Measurements from ENCODE around the gene LYPD5.
"Not testable (repeated sequence)": the region's sequence is repeated elsewhere in the genome, so short reads cannot be mapped to it uniquely, and the experiment has no call there.

Gene LYPD5

DNA sequence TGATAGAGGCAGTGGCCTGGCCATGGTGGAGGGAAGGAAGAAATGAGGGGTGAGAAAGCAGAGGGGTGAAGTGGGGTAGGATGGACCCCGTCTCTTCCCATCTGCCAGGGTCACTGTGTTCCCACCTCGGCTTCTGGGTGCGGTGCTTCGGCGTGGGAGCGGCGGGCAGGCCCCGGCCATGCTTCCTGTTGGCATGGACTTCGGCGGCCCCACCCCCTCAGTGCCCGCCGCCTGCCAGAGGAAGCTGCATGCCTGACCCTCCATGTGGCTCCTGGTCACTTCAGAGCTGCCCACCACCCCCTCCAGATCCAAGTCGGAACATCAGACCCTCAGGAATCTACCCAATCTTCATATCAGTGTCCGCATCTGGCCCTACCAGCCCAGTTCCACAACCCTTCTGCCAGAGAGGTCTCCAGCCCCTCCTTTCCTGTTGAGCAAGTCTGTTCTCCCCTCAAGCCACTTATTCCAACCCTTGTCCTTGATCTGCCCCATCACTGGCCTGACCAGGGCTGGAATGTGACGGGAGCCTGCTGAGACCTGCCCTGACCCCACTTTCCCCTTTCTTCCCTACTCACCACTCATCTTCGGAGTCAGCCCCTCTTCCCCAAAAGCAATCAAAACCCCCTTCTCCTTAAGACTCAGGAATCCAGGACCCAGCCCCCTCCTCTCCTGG, 23.0 kb downstream of the LYPD5 start:
- Mint-ChIP-seq H3K4me1 (peaks cover 83% of the 10 kb centered on the region), H3K27ac (peak overlapping the region; percentile 91), H3K36me3 (peaks cover 17% of the 10 kb centered on the region), H3K4me3 (peak overlapping the region; percentile 80), H3K27me3 (no peaks in the 10 kb centered on the region), H3K9me3 (no peaks in the 10 kb centered on the region)
- DNase-seq: no peak
- CTCF ChIA-PET: interaction anchor here (0.9 to 11.0 kb wide), 7 partner anchors 9 to 111 kb away, joined by 3 to 162 read pairs (median 7); no protein-coding TSS in a partner anchor

GRCh38 chr19:43778651-43779050, 23.6 kb downstream of the LYPD5 start:
- H3K27me3 Mint-ChIP-seq: no peaks in the 10 kb centered on the region
- H3K4me1 Mint-ChIP-seq: peaks cover 77% of the 10 kb centered on the region
- DNase-seq: no peak
- H3K4me3 Mint-ChIP-seq: peak overlapping the region; percentile 80
- peak overlapping the region; percentile 91 for H3K27ac Mint-ChIP-seq
- H3K9me3 Mint-ChIP-seq: no peaks in the 10 kb centered on the region
- peaks cover 17% of the 10 kb centered on the region for H3K36me3 Mint-ChIP-seq
- CTCF ChIA-PET: interaction anchor here (2.0 to 11.0 kb wide), 4 partner anchors 13 to 110 kb away, joined by 7 to 162 read pairs (median 13); no protein-coding TSS in a partner anchor

DNA sequence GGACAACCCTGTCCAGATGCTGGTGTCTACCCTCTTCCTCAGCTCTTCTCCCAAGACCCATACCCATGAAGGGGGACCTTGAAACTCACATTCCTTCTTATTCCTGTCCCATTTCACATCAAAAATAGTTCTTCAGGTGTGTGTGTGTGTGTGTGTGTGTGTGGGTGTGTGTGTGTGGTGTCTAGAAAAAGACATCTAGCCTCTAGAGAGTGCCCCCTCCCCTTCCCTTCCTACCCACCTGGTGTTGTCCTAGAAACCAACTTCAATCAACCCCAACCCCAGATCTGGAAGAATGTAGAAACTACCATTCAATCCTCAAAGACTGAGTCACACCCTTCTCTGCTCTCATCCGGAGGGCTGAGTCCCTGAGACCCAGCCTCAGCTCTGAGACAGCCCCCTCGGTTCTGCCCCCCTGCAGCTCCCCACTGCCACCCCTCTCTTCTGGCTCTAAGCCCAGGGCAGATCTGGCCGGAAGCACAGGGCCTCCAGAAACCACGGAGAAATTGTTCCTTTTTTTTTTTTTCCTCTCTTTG, 25.0 kb downstream of the LYPD5 start:
- Mint-ChIP-seq H3K36me3 (peaks cover 25% of the 10 kb centered on the region), H3K4me1 (peaks cover 64% of the 10 kb centered on the region), H3K27ac (peak overlapping the region; percentile 91), H3K9me3 (no peaks in the 10 kb centered on the region), H3K27me3 (no peaks in the 10 kb centered on the region), H3K4me3 (peak overlapping the region; percentile 80)
- CTCF ChIA-PET: interaction anchor here (2.0 to 11.0 kb wide), 3 partner anchors 12 to 109 kb away, joined by 7 to 162 read pairs (median 9); no protein-coding TSS in a partner anchor
- peak; percentile 61 for DNase-seq

GRCh38 chr19:43776286-43776685, 26.0 kb downstream of the LYPD5 start:
- Mint-ChIP-seq H3K4me1 (peaks cover 54% of the 10 kb centered on the region), H3K27ac (peak overlapping the region; percentile 52), H3K27me3 (no peaks in the 10 kb centered on the region), H3K36me3 (peaks cover 25% of the 10 kb centered on the region), H3K4me3 (no peak overlapping the region), H3K9me3 (no peaks in the 10 kb centered on the region)
- peak; percentile 34 for DNase-seq
- CTCF ChIA-PET: interaction anchor here (11.0 kb wide), 1 partner anchor 11 kb away, joined by 162 read pairs; no protein-coding TSS in a partner anchor

DNA sequence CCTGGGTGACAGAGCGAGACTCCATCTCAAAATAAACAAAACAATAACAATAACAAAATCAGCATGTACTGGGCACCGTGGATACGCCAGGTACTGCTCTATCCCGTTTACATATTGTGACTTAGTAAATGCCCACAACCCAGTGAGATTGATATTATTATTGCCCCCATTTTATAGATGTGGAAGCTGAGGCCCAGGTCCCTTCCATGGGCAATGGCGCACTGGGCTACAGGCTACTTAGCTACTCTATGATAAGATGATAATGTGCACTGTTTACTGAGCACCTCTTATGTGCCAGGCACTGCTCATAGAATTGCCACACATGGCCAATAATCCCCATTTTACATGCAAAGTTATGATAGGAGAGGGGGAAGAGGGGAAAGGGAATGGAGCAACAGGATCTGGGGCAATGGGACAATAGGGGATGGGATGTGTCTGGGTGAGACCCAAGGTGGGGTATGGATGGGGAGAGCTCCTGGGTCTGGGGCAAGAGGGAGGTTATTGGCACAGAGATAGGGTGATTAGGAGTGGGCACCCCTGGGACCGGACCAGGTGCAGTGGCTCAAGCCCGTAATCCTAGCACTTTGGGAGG, 26.9 kb downstream of the LYPD5 start:
- peaks cover 30% of the 10 kb centered on the region for H3K36me3 Mint-ChIP-seq
- CTCF ChIA-PET: interaction anchor here (11.0 kb wide), 1 partner anchor 10 kb away, joined by 162 read pairs; no protein-coding TSS in a partner anchor
- peak overlapping the region; percentile 13 for H3K27ac Mint-ChIP-seq
- H3K4me1 Mint-ChIP-seq: peaks cover 47% of the 10 kb centered on the region
- no peaks in the 10 kb centered on the region for H3K9me3 Mint-ChIP-seq
- no peak for DNase-seq
- H3K27me3 Mint-ChIP-seq: no peaks in the 10 kb centered on the region
- no peak overlapping the region for H3K4me3 Mint-ChIP-seq

DNA sequence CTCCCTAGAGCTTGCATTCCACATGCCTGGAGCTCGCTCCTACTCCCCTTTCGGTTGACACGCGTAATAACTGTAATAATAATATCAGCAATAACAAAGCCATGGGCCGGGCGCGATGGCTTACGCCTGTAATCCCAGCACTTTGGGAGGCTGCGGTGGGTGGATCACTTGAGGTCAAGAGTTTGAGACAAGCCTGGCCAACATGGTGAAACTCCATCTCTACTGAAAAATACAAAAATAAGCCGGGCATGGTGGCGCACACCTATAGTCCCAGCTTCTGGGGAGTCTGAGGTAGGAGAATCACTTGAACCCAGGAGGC, 27.3 kb downstream of the LYPD5 start:
- Mint-ChIP-seq H3K4me1 (peaks cover 44% of the 10 kb centered on the region), H3K36me3 (peaks cover 35% of the 10 kb centered on the region)
- not testable (repeated sequence) for H3K27me3 Mint-ChIP-seq, DNase-seq, H3K9me3 Mint-ChIP-seq, H3K4me3 Mint-ChIP-seq, H3K27ac Mint-ChIP-seq
- CTCF ChIA-PET: interaction anchor here (11.0 kb wide), 1 partner anchor 9 kb away, joined by 162 read pairs; no protein-coding TSS in a partner anchor

- CTCF ChIA-PET: no interaction called here
- Mint-ChIP-seq H3K4me3 (no peak overlapping the region), H3K27ac (no peak overlapping the region), H3K9me3 (no peaks in the 10 kb centered on the region), H3K36me3 (peaks cover 38% of the 10 kb centered on the region), H3K4me1 (peaks cover 39% of the 10 kb centered on the region), H3K27me3 (no peaks in the 10 kb centered on the region)
- no peak for DNase-seq
Observed at GRCh38 chr19:43774103-43774939, 27.9 kb downstream of the LYPD5 start.

GRCh38 chr19:43773725-43774102, 28.5 kb downstream of the LYPD5 start:
- CTCF ChIA-PET: no interaction called here
- Mint-ChIP-seq H3K27me3 (no peaks in the 10 kb centered on the region), H3K4me3 (no peak overlapping the region), H3K4me1 (peaks cover 34% of the 10 kb centered on the region), H3K36me3 (peaks cover 43% of the 10 kb centered on the region), H3K9me3 (no peaks in the 10 kb centered on the region), H3K27ac (no peak overlapping the region)
- no peak for DNase-seq

DNA sequence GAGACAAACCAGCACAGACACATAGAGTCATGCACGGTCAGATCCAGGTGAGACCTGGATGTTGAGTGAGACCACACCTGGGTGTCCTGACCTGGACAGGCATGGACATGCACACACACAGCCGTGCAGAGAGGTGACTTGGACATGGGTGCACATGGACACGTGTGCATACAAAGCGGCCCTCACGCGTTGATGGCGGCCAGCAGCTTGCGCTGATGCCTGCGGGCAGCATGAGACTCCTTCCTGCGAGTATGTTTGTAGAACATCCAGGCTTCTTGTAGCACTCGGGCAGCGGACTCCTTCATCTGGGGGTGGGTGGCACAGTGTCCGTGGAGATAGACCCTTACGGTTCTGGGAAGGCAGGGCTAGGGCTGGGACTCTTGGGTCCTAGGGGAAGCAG, 33.0 kb downstream of the LYPD5 start:
- Mint-ChIP-seq H3K4me1 (peaks cover 36% of the 10 kb centered on the region), H3K4me3 (no peak overlapping the region), H3K27me3 (no peaks in the 10 kb centered on the region), H3K27ac (no peak overlapping the region), H3K9me3 (no peaks in the 10 kb centered on the region), H3K36me3 (peaks cover 53% of the 10 kb centered on the region)
- CTCF ChIA-PET: interaction anchor here (1.3 to 7.7 kb wide), 4 partner anchors 11 to 24 kb away, joined by 5 to 162 read pairs (median 56); partner anchors contain the start of genes KCNN4 and SMG9
- DNase-seq: no peak

DNA sequence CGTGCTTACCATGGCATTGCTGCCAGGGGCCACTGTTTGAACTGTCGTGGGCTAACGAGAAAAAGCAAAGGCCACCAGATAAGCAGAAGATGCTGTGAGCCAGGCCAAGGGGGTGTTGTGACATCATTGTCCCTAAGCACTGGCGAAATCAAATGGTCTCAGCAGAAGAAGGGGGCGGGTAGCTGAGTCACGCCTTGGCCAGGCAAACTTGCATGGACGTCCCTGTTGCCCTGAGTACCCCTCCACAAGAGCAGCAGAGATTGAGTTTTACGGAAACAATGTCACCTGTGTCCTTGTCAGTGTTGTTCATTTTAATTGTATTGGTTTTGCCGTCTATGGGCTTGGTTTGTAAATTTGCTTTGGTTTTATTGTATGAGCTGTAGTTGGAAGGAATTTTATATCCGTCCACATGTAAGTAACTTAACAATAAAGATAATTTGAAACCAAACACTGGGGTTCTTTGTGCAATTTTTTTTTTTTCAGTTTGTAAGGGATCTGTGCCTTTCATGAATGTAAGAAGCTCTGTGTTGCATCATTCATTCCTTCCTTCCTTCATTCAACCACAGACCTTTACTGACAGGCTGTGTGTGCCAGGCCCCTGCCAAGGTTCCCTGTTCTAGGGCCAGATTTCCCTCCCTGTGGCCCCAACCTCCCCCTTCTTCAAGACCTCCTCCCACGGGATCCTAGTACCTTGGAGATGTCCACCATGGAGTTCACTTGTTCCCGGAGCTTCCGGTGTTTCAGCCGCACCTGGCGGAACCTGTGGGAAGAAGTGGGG, 33.8 kb downstream of the LYPD5 start:
- CTCF ChIA-PET: interaction anchor here (0.5 to 7.7 kb wide), 6 partner anchors 12 to 100 kb away, joined by 3 to 162 read pairs (median 24); partner anchors contain the start of genes KCNN4 and SMG9
- H3K27me3 Mint-ChIP-seq: no peaks in the 10 kb centered on the region
- no peak overlapping the region for H3K27ac Mint-ChIP-seq
- H3K4me1 Mint-ChIP-seq: peaks cover 41% of the 10 kb centered on the region
- H3K9me3 Mint-ChIP-seq: no peaks in the 10 kb centered on the region
- peaks cover 51% of the 10 kb centered on the region for H3K36me3 Mint-ChIP-seq
- no peak overlapping the region for H3K4me3 Mint-ChIP-seq
- DNase-seq: peak; percentile 14

GRCh38 chr19:43767818-43768217, 34.4 kb downstream of the LYPD5 start:
- H3K9me3 Mint-ChIP-seq: no peaks in the 10 kb centered on the region
- peaks cover 48% of the 10 kb centered on the region for H3K4me1 Mint-ChIP-seq
- peak overlapping the region; percentile 45 for H3K27ac Mint-ChIP-seq
- no peaks in the 10 kb centered on the region for H3K27me3 Mint-ChIP-seq
- CTCF ChIA-PET: interaction anchor here (0.5 to 7.7 kb wide), 6 partner anchors 12 to 99 kb away, joined by 3 to 162 read pairs (median 30); partner anchors contain the start of genes KCNN4, PLAUR and SMG9
- no peak overlapping the region for H3K4me3 Mint-ChIP-seq
- H3K36me3 Mint-ChIP-seq: peaks cover 47% of the 10 kb centered on the region
- DNase-seq: no peak

- DNase-seq: no peak
- peaks cover 52% of the 10 kb centered on the region for H3K4me1 Mint-ChIP-seq
- no peaks in the 10 kb centered on the region for H3K9me3 Mint-ChIP-seq
- H3K4me3 Mint-ChIP-seq: no peak overlapping the region
- H3K27ac Mint-ChIP-seq: peak overlapping the region; percentile 91
- H3K27me3 Mint-ChIP-seq: no peaks in the 10 kb centered on the region
- CTCF ChIA-PET: interaction anchor here (1.7 to 7.7 kb wide), 5 partner anchors 13 to 98 kb away, joined by 7 to 162 read pairs (median 44); partner anchors contain the start of genes KCNN4, PLAUR and SMG9
- H3K36me3 Mint-ChIP-seq: peaks cover 47% of the 10 kb centered on the region
Observed at GRCh38 chr19:43767316-43767715, 34.9 kb downstream of the LYPD5 start.

DNA sequence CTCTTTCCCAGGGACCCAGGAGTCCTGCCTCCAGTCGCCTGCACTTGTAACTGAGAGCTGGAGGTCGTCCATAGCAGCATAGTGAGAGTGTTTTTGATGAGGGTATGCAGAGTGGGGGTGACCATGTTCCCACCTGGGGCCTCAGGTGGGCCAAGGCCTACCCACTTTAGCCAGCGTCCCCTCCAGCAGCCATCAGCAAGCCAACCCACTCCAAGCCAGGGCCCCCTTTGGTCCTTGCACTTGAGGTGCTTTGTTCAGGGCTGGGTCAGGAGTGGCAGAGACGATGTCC, 35.5 kb downstream of the LYPD5 start:
- H3K4me1 Mint-ChIP-seq: peaks cover 52% of the 10 kb centered on the region
- DNase-seq: no peak

More for the DNA sequence above, 35.5 kb downstream of the LYPD5 start:
- H3K27me3 Mint-ChIP-seq: no peaks in the 10 kb centered on the region
- no peaks in the 10 kb centered on the region for H3K9me3 Mint-ChIP-seq
- H3K27ac Mint-ChIP-seq: peak overlapping the region; percentile 91
- H3K4me3 Mint-ChIP-seq: peak overlapping the region; percentile 37
- peaks cover 47% of the 10 kb centered on the region for H3K36me3 Mint-ChIP-seq
- CTCF ChIA-PET: interaction anchor here (0.8 to 7.7 kb wide), 8 partner anchors 13 to 320 kb away, joined by 3 to 162 read pairs (median 12); partner anchors contain the start of genes KCNN4, PLAUR and SMG9
